Omental fat pad (tissue), 4 donors: Measurements from ENCODE around the gene CCDC112. TPM values are rescaled to one million over a fixed set of nuclear protein-coding genes. Genes with fewer than 3 reads are reported as not detected.

Experiments used
- ATAC-seq: fragments of 150-250 bp; one replicate; pipeline ENCODE4 v1.9.1; 2016; ENCODE audit warnings: mild to moderate bottlenecking, moderate library complexity; ENCODE audit not compliant: low FRiP score
- DNase-seq: peaks from one replicate; pipeline ENCODE4 v3.0.0-alpha.2; 2019; ENCODE audit warnings: low spot score
- CTCF ChIP-seq, 3 donors: fragments of 450-650 bp; IDR thresholded peaks; one replicate each; pipeline ENCODE4 v1.5.1; 2016 to 2017; ENCODE audit warnings: antibody characterized with exemption in 3 of 3, mild to moderate bottlenecking in 3 of 3, moderate library complexity in 2 of 3
- total RNA-seq, 4 donors: library from RNA; depleted of rRNA; stranded (reverse); fragments of >200 nt; gene quantifications; one replicate each; pipeline ENCODE4 v1.1.0, GENCODE V29; 2016

The CCDC112 gene
- total RNA-seq, 4 donors from 2014 or later, result 2.6 to 9.1 (median 5.4) TPM

GRCh38 chr5:115282131-115282530 lies 14.3 kb downstream of the CCDC112 start:
- no peak for TF ChIP-seq CTCF (IDR thresholded peaks at IDR 0.05)
- no peak for ATAC-seq
- no peak for DNase-seq

- DNase-seq (no peak), ATAC-seq (no peak)
- TF ChIP-seq CTCF (IDR thresholded peaks at IDR 0.05), result no peak
These were observed 21.9 kb downstream of the CCDC112 start for GRCh38 chr5:115274584-115274983.

GRCh38 chr5:115272297-115272958 lies 24.0 kb downstream of the CCDC112 start:
- ATAC-seq, result no peak
- no peak for TF ChIP-seq CTCF (IDR thresholded peaks at IDR 0.05)
- DNase-seq, result no peak

GRCh38 chr5:115271295-115272050 lies 25.0 kb downstream of the CCDC112 start:
- no peak for DNase-seq
- no peak for ATAC-seq
- TF ChIP-seq CTCF (IDR thresholded peaks at IDR 0.05), result no peak

- TF ChIP-seq CTCF (IDR thresholded peaks at IDR 0.05), result no peak
- DNase-seq, result no peak
- ATAC-seq, result no peak
These were observed 28.8 kb downstream of the CCDC112 start for GRCh38 chr5:115267617-115268016.

DNA sequence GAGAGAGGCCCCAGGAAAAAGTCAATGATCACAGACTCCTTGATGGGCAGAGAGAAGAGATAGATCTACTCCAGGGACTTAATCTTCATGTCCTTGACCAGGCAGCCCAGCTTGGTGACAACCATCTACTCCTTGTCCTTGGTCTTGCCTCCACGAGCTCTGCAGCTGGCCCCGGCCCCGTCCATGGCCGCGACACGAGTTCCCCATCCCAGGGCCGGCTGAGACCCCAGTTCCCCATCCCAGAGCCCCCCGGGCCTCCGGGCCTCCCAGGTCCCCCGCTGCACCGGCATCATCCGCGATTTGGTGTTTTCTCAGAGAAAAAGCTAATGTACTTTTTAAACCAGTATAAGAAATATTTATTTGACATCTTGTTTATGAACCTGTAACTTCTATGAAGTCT lies 31.2 kb downstream of the CCDC112 start:
- ATAC-seq (no peak), DNase-seq (no peak)
- no peak for TF ChIP-seq CTCF (IDR thresholded peaks at IDR 0.05)

GRCh38 chr5:115264786-115265185 lies 31.7 kb downstream of the CCDC112 start:
- no peak for DNase-seq
- ATAC-seq, result no peak
- no peak for TF ChIP-seq CTCF (IDR thresholded peaks at IDR 0.05)
